SK-N-MC (cell line): ENCODE results near the gene KCNK7.

Source experiments
- EZH2 ChIP-seq: fragments of 200-600 bp; sonication (generic); IDR thresholded peaks from one replicate; pipeline ENCODE4 v1.6.1; 2017; ENCODE audit warnings: antibody characterized with exemption
- FOXP2 ChIP-seq: optimal IDR thresholded peaks from 2 replicates; pipeline ENCODE3; 2011; ENCODE audit warnings: mild to moderate bottlenecking, moderate library complexity; ENCODE audit not compliant: insufficient read depth; ENCODE audit errors: extremely low read length, control extremely low read depth
- POLR2AphosphoS5 ChIP-seq: IDR thresholded peaks from 2 replicates; pipeline ENCODE4 v1.6.1; 2012; ENCODE audit warnings: mild to moderate bottlenecking, low read depth, low read length, borderline replicate concordance

DNA sequence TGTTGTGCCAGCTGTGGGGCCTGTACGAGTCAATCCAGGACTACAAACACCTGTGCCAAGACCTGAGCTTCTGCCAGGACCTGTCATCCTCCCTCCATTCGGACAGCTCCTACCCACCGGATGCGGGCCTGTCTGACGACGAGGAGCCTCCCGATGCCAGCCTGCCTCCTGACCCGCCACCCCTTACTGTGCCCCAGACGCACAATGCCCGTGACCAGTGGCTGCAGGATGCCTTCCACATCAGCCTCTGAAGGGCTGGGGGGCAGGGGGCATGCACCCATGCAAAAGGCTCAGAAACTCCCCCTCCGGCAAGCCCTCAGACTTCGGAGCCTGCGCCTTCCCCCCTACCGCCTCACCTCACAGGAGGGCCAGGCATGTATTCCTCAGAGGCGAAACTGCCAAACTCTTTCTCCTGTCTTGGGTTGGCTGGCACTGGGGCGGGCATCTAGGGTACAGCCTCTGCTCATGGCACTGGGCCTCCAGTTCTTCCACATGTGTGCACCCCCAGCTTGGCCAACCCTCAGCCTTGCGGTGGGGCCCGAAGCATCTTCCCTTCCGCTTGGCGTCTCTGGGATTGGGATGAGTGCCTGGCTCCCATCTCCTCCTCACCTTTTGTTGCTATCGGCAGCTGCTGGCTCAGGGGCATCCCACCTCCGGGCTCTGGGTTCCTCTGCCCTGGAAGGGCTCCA lies 22.1 kb downstream of the KCNK7 start:
- TF ChIP-seq EZH2: no peak
- TF ChIP-seq POLR2AphosphoS5: no peak
- no peak for TF ChIP-seq FOXP2
